Measurements from ENCODE around the gene MKX. TPM values are rescaled to one million over a fixed set of nuclear protein-coding genes. Genes with fewer than 3 reads are reported as not detected.

MKX gene
- total RNA-seq, 1 donor from 2014 or later = 3.9 TPM

GRCh38 chr10:27635699-27636270, 109.8 kb downstream of the MKX start:
- H3K4me3 Mint-ChIP-seq (ENCODE audit: unreplicated experiment) = no peak overlapping the region
- FAIRE-seq (no peak), DNase-seq (ENCODE audit: low read depth) (no peak)

GRCh38 chr10:27635290-27635689, 110.3 kb downstream of the MKX start:
- Mint-ChIP-seq H3K9me3 (ENCODE audit: unreplicated experiment) (no peaks in the 10 kb centered on the region), H3K36me3 (ENCODE audit: low read depth, unreplicated experiment) (no peaks in the 10 kb centered on the region), H3K4me3 (ENCODE audit: unreplicated experiment) (no peak overlapping the region), H3K27me3 (ENCODE audit: low read depth, unreplicated experiment) (no peaks in the 10 kb centered on the region), H3K4me1 (ENCODE audit: low read depth, unreplicated experiment) (no peaks in the 10 kb centered on the region), H3K27ac (ENCODE audit: unreplicated experiment) (no peak overlapping the region)
- DNase-seq (ENCODE audit: low read depth) (no peak), FAIRE-seq (no peak)
- Histone ChIP-seq H3K27me3 (ENCODE audit: insufficient read depth, low read length) (no peaks in the 10 kb centered on the region), H3K9ac (ENCODE audit: low read length) (no peak overlapping the region), H3K9me3 (ENCODE audit: insufficient read depth, low read depth, low read length) (no peaks in the 10 kb centered on the region), H3K27ac (ENCODE audit: low read depth, low read length) (no peak overlapping the region), H3K4me1 (ENCODE audit: insufficient read depth, low read length) (no peaks in the 10 kb centered on the region), H3K36me3 (ENCODE audit: insufficient read depth, low read length) (no peaks in the 10 kb centered on the region), H3K4me3 (ENCODE audit: insufficient read depth, low read depth, low read length) (no peak overlapping the region), H2AFZ (ENCODE audit: low read depth, low read length) (no peak overlapping the region), H3K4me2 (ENCODE audit: low read length) (no peak overlapping the region), H4K20me1 (ENCODE audit: insufficient read depth, low read length) (no peaks in the 10 kb centered on the region), H3K79me2 (ENCODE audit: insufficient read depth, low read length) (no peaks in the 10 kb centered on the region)
- no peak for TF ChIP-seq EZH2 (IDR thresholded peaks at IDR 0.05; ENCODE audit: insufficient read depth, low read length)
- no peak for TF ChIP-seq CTCF (IDR thresholded peaks at IDR 0.05; ENCODE audit: insufficient read depth, low read depth, low read length)

More at GRCh38 chr10:27635699-27636270, 109.8 kb downstream of the MKX start:
- no peaks in the 10 kb centered on the region for H3K36me3 ChIP-seq (ENCODE audit: insufficient read depth, low read length)
- Mint-ChIP-seq H3K9me3 (ENCODE audit: unreplicated experiment) (no peaks in the 10 kb centered on the region), H3K27me3 (ENCODE audit: low read depth, unreplicated experiment) (no peaks in the 10 kb centered on the region), H3K27ac (ENCODE audit: unreplicated experiment) (no peak overlapping the region), H3K4me1 (ENCODE audit: low read depth, unreplicated experiment) (no peaks in the 10 kb centered on the region), H3K36me3 (ENCODE audit: low read depth, unreplicated experiment) (no peaks in the 10 kb centered on the region)
- no peak overlapping the region for H3K4me3 ChIP-seq (ENCODE audit: insufficient read depth, low read depth, low read length)
- H3K9me3 ChIP-seq (ENCODE audit: insufficient read depth, low read depth, low read length) = no peaks in the 10 kb centered on the region
- H2AFZ ChIP-seq (ENCODE audit: low read depth, low read length) = no peak overlapping the region
- no peak overlapping the region for H3K27ac ChIP-seq (ENCODE audit: low read depth, low read length)
- H3K79me2 ChIP-seq (ENCODE audit: insufficient read depth, low read length) = no peaks in the 10 kb centered on the region
- H3K27me3 ChIP-seq (ENCODE audit: insufficient read depth, low read length) = no peaks in the 10 kb centered on the region
- H4K20me1 ChIP-seq (ENCODE audit: insufficient read depth, low read length) = no peaks in the 10 kb centered on the region
- no peaks in the 10 kb centered on the region for H3K4me1 ChIP-seq (ENCODE audit: insufficient read depth, low read length)
- TF ChIP-seq EZH2 (IDR thresholded peaks at IDR 0.05; ENCODE audit: insufficient read depth, low read length) = no peak
- H3K9ac ChIP-seq (ENCODE audit: low read length) = no peak overlapping the region
- no peak overlapping the region for H3K4me2 ChIP-seq (ENCODE audit: low read length)

GRCh38 chr10:27628621-27629020, 117.0 kb downstream of the MKX start:
- H3K9me3 ChIP-seq (ENCODE audit: insufficient read depth, low read depth, low read length) = no peaks in the 10 kb centered on the region
- FAIRE-seq (no peak), DNase-seq (ENCODE audit: low read depth) (peak; percentile 63)
- no peak overlapping the region for H3K4me2 ChIP-seq (ENCODE audit: low read length)
- TF ChIP-seq EZH2 (IDR thresholded peaks at IDR 0.05; ENCODE audit: insufficient read depth, low read length) (no peak), CTCF (IDR thresholded peaks at IDR 0.05; ENCODE audit: insufficient read depth, low read depth, low read length) (no peak)
- no peak overlapping the region for H2AFZ ChIP-seq (ENCODE audit: low read depth, low read length)
- H4K20me1 ChIP-seq (ENCODE audit: insufficient read depth, low read length) = no peaks in the 10 kb centered on the region
- H3K4me3 Mint-ChIP-seq (ENCODE audit: unreplicated experiment) = no peak overlapping the region
- H3K27me3 Mint-ChIP-seq (ENCODE audit: low read depth, unreplicated experiment) = peaks cover 11% of the 10 kb centered on the region
- no peaks in the 10 kb centered on the region for H3K36me3 Mint-ChIP-seq (ENCODE audit: low read depth, unreplicated experiment)
- H3K4me1 Mint-ChIP-seq (ENCODE audit: low read depth, unreplicated experiment) = no peaks in the 10 kb centered on the region
- H3K27me3 ChIP-seq (ENCODE audit: insufficient read depth, low read length) = no peaks in the 10 kb centered on the region
- no peak overlapping the region for H3K27ac Mint-ChIP-seq (ENCODE audit: unreplicated experiment)
- H3K9me3 Mint-ChIP-seq (ENCODE audit: unreplicated experiment) = no peaks in the 10 kb centered on the region
- H3K9ac ChIP-seq (ENCODE audit: low read length) = no peak overlapping the region
- H3K4me1 ChIP-seq (ENCODE audit: insufficient read depth, low read length) = no peaks in the 10 kb centered on the region
- H3K4me3 ChIP-seq (ENCODE audit: insufficient read depth, low read depth, low read length) = no peak overlapping the region
- H3K79me2 ChIP-seq (ENCODE audit: insufficient read depth, low read length) = no peaks in the 10 kb centered on the region
- no peak overlapping the region for H3K27ac ChIP-seq (ENCODE audit: low read depth, low read length)
- H3K36me3 ChIP-seq (ENCODE audit: insufficient read depth, low read length) = no peaks in the 10 kb centered on the region
